Peyer's patch (tissue), 4 donors: ENCODE measurements around the gene SBF2. TPM values are rescaled to one million over a fixed set of nuclear protein-coding genes. Genes with fewer than 3 reads are reported as not detected.

Experiments used
- DNase-seq, 3 donors: peaks; one replicate each; pipeline ENCODE4 v3.0.0-alpha.2; 2017 to 2019
- H3K27ac ChIP-seq, 4 donors: fragments of 200-600 bp; sonication (generic); one replicate each; pipeline ENCODE4 v1.5.1; 2016 to 2019
- H3K27me3 ChIP-seq, 2 donors: fragments of 200-600 bp; sonication (generic); one replicate each; pipeline ENCODE4 v1.5.1; 2019
- H3K36me3 ChIP-seq, 3 donors: fragments of 200-600 bp; sonication (generic); one replicate each; pipeline ENCODE4 v1.5.1; 2016 to 2019
- H3K4me1 ChIP-seq, 4 donors: fragments of 200-600 bp; sonication (generic); one replicate each; pipeline ENCODE4 v1.5.1; 2016 to 2019
- H3K4me3 ChIP-seq, 4 donors: fragments of 200-600 bp; sonication (generic); 1 replicate in 3 of 4; 2 replicates in 1 of 4; pipeline ENCODE4 v1.5.1; 2016 to 2019; ENCODE audit warnings: mild to moderate bottlenecking in 1 of 4
- H3K9me3 ChIP-seq, 4 donors: fragments of 200-600 bp; sonication (generic); one replicate each; pipeline ENCODE4 v1.5.1; 2016 to 2019; ENCODE audit warnings: mild to moderate bottlenecking in 1 of 4
- CTCF ChIP-seq, 6 experiments: fragments of 450-650 bp in 4 of 6; fragments of 200-600 bp in 2 of 6; sonication (generic) in 1 of 6; IDR thresholded peaks; one replicate each; pipeline ENCODE4 v1.5.1; 2017 to 2019; ENCODE audit warnings: antibody characterized with exemption in 6 of 6, mild to moderate bottlenecking in 3 of 6, moderate library complexity in 1 of 6
- POLR2A ChIP-seq, 2 donors: fragments of 450-650 bp; IDR thresholded peaks; one replicate each; pipeline ENCODE4 v1.5.1; 2017; ENCODE audit warnings: antibody characterized with exemption in 2 of 2, mild to moderate bottlenecking in 2 of 2, moderate library complexity in 2 of 2
- total RNA-seq, 4 donors: library from RNA; depleted of rRNA; stranded (reverse); fragments of >200 nt; gene quantifications; one replicate each; pipeline ENCODE4 v1.1.0, GENCODE V29; 2016

The SBF2 gene
- total RNA-seq, 4 donors from 2014 or later, result 52.7 to 70.1 (median 56.7) TPM

- no peaks in the 10 kb centered on the region for H3K4me1 ChIP-seq
- H3K4me3 ChIP-seq, result no peak overlapping the region
- H3K9me3 ChIP-seq, result no peaks in the 10 kb centered on the region
- no peaks in the 10 kb centered on the region for H3K36me3 ChIP-seq
- no peak for DNase-seq
- H3K27ac ChIP-seq, result no peak overlapping the region
- TF ChIP-seq POLR2A (IDR thresholded peaks at IDR 0.05) (no peak), CTCF (IDR thresholded peaks at IDR 0.05) (no peak)
- H3K27me3 ChIP-seq, result no peaks in the 10 kb centered on the region
These were observed 263.9 kb downstream of the SBF2 start for GRCh38 chr11:10030122-10030490.

- no peaks in the 10 kb centered on the region for H3K4me1 ChIP-seq
- H3K9me3 ChIP-seq, result no peaks in the 10 kb centered on the region
- H3K27me3 ChIP-seq, result no peaks in the 10 kb centered on the region
- TF ChIP-seq POLR2A (IDR thresholded peaks at IDR 0.05) (no peak), CTCF (IDR thresholded peaks at IDR 0.05) (no peak)
- H3K4me3 ChIP-seq, result no peak overlapping the region
- no peaks in the 10 kb centered on the region for H3K36me3 ChIP-seq
- H3K27ac ChIP-seq, result no peak overlapping the region
- DNase-seq, result no peak
These were observed 264.5 kb downstream of the SBF2 start for GRCh38 chr11:10029386-10030121.

- Histone ChIP-seq H3K27ac (no peak overlapping the region), H3K4me3 (no peak overlapping the region), H3K4me1 (no peaks in the 10 kb centered on the region), H3K27me3 (no peaks in the 10 kb centered on the region), H3K36me3 (no peaks in the 10 kb centered on the region), H3K9me3 (no peaks in the 10 kb centered on the region)
- no peak for DNase-seq
- TF ChIP-seq CTCF (IDR thresholded peaks at IDR 0.05) (no peak), POLR2A (IDR thresholded peaks at IDR 0.05) (no peak)
These were observed 267.5 kb downstream of the SBF2 start for GRCh38 chr11:10026514-10026913.

- no peaks in the 10 kb centered on the region for H3K4me1 ChIP-seq
- no peak overlapping the region for H3K27ac ChIP-seq
- no peaks in the 10 kb centered on the region for H3K27me3 ChIP-seq
- no peaks in the 10 kb centered on the region for H3K36me3 ChIP-seq
- DNase-seq, result no peak
- no peak overlapping the region for H3K4me3 ChIP-seq
- H3K9me3 ChIP-seq, result no peaks in the 10 kb centered on the region
- no peak for TF ChIP-seq POLR2A (IDR thresholded peaks at IDR 0.05)
- no peak for TF ChIP-seq CTCF (IDR thresholded peaks at IDR 0.05)
These were observed 270.8 kb downstream of the SBF2 start for GRCh38 chr11:10023212-10023611.

GRCh38 chr11:10022764-10023163 lies 271.3 kb downstream of the SBF2 start:
- H3K27ac ChIP-seq, result no peak overlapping the region
- H3K36me3 ChIP-seq, result no peaks in the 10 kb centered on the region
- no peak for DNase-seq
- H3K27me3 ChIP-seq, result no peaks in the 10 kb centered on the region
- no peaks in the 10 kb centered on the region for H3K4me1 ChIP-seq
- H3K4me3 ChIP-seq, result no peak overlapping the region
- H3K9me3 ChIP-seq, result no peaks in the 10 kb centered on the region
- TF ChIP-seq POLR2A (IDR thresholded peaks at IDR 0.05) (no peak), CTCF (IDR thresholded peaks at IDR 0.05) (no peak)

- Histone ChIP-seq H3K9me3 (no peaks in the 10 kb centered on the region), H3K36me3 (no peaks in the 10 kb centered on the region), H3K27me3 (no peaks in the 10 kb centered on the region), H3K4me1 (no peaks in the 10 kb centered on the region), H3K4me3 (no peak overlapping the region), H3K27ac (no peak overlapping the region)
- no peak for TF ChIP-seq POLR2A (IDR thresholded peaks at IDR 0.05)
- TF ChIP-seq CTCF (IDR thresholded peaks at IDR 0.05), result no peak
- DNase-seq, result no peak
These were observed 272.5 kb downstream of the SBF2 start for GRCh38 chr11:10021563-10021962.
